Esophagus muscularis mucosa (tissue), 4 donors: ENCODE results near the gene TFAP2A. TPM values are rescaled to one million over a fixed set of nuclear protein-coding genes. Genes with fewer than 3 reads are reported as not detected.

ENCODE experiments used
- DNase-seq: peaks from one replicate; pipeline ENCODE4 v3.0.0-alpha.2; 2017; ENCODE audit errors: extremely low spot score
- H3K27ac ChIP-seq, 4 donors: fragments of 200-600 bp; sonication (generic); replicated peaks in 1 of 4; 1 replicate in 3 of 4; 2 replicates in 1 of 4; pipeline ENCODE4 v1.5.1; 2016 to 2019; ENCODE audit warnings: mild to moderate bottlenecking in 1 of 4
- H3K27me3 ChIP-seq, 4 donors: fragments of 200-600 bp; sonication (generic); one replicate each; pipeline versions ENCODE4 v1.5.1 to v1.6.0; 2016 to 2019
- H3K36me3 ChIP-seq, 4 donors: fragments of 200-600 bp; sonication (generic); one replicate each; pipeline ENCODE4 v1.5.1; 2016 to 2019
- H3K4me1 ChIP-seq, 4 donors: fragments of 200-600 bp; sonication (generic); one replicate each; pipeline ENCODE4 v1.5.1; 2016 to 2019
- H3K4me3 ChIP-seq, 4 donors: fragments of 200-600 bp; sonication (generic); 1 replicate in 2 of 4; 2 replicates in 2 of 4; pipeline ENCODE4 v1.5.1; 2016 to 2019; ENCODE audit warnings: mild to moderate bottlenecking in 4 of 4, moderate library complexity in 1 of 4
- H3K9me3 ChIP-seq, 4 donors: fragments of 200-600 bp; sonication (generic); 1 replicate in 3 of 4; 2 replicates in 1 of 4; pipeline ENCODE4 v1.5.1; 2016 to 2019
- CTCF ChIP-seq, 3 experiments: fragments of 200-600 bp in 2 of 3; fragments of 450-650 bp in 1 of 3; sonication (generic) in 2 of 3; IDR thresholded peaks; one replicate each; pipeline ENCODE4 v1.5.1; 2017 to 2019; ENCODE audit warnings: antibody characterized with exemption in 3 of 3, mild to moderate bottlenecking in 2 of 3, moderate library complexity in 1 of 3
- EP300 ChIP-seq: sonication (generic); formaldehyde crosslinking; IDR thresholded peaks from one replicate; pipeline ENCODE4 v1.6.1; 2017; ENCODE audit warnings: antibody characterized with exemption
- POLR2A ChIP-seq: fragments of 450-650 bp; IDR thresholded peaks from one replicate; pipeline ENCODE4 v1.6.1; 2017; ENCODE audit warnings: antibody characterized with exemption, moderate library complexity, mild to moderate bottlenecking, low read depth
- POLR2AphosphoS5 ChIP-seq, 2 donors: sonication (generic); formaldehyde crosslinking; IDR thresholded peaks; one replicate each; pipeline ENCODE4 v1.6.1; 2017; ENCODE audit warnings: antibody characterized with exemption in 2 of 2
- WGBS: methylation state at CpG from one replicate; pipeline ENCODE4 v1.1.5; 2018; 5-methylcytosine and 5-hydroxymethylcytosine counted together
- intact Hi-C: fragments of 100-400 bp; cut with DNase I; formaldehyde crosslinking; loops from one replicate; pipeline ENCODE4 v1.15.1; 2023
- total RNA-seq, 4 donors: library from RNA; depleted of rRNA; stranded (reverse); fragments of >200 nt; gene quantifications; one replicate each; pipeline versions ENCODE4 v1.1.0 to v1.2.1, GENCODE V29; 2016

Gene TFAP2A
- total RNA-seq, 4 donors from 2014 or later, result 0.69 to 3.0 (median 1.3) TPM

- Histone ChIP-seq H3K27ac (no peak overlapping the region), H3K4me3 (no peak overlapping the region), H3K36me3 (no peaks in the 10 kb centered on the region), H3K27me3 (peaks cover 0 to 4% (median 0%) of the 10 kb centered on the region in 4 donors), H3K9me3 (no peaks in the 10 kb centered on the region), H3K4me1 (no peaks in the 10 kb centered on the region)
- DNase-seq, result no peak
- 78% methylated on average over 5 of the region's 5 CpGs for WGBS
- intact Hi-C loops, result no loop called here
- TF ChIP-seq CTCF (IDR thresholded peaks at IDR 0.05), result no peak
- TF ChIP-seq POLR2A, result no peak
- no peak for TF ChIP-seq EP300
- no peak for TF ChIP-seq POLR2AphosphoS5 (IDR thresholded peaks at IDR 0.05)
Observed at GRCh38 chr6:10369896-10370295, 45.0 kb downstream of the TFAP2A start.

GRCh38 chr6:10368861-10369260 is 46.0 kb downstream of the TFAP2A start:
- peaks cover 0 to 4% (median 0%) of the 10 kb centered on the region in 4 donors for H3K27me3 ChIP-seq
- H3K4me1 ChIP-seq, result no peaks in the 10 kb centered on the region
- no peaks in the 10 kb centered on the region for H3K36me3 ChIP-seq
- intact Hi-C loops, result no loop called here
- WGBS, result 52% methylated on average over 3 of the region's 3 CpGs
- no peak for TF ChIP-seq POLR2A
- TF ChIP-seq CTCF (IDR thresholded peaks at IDR 0.05), result no peak
- TF ChIP-seq EP300, result no peak
- H3K27ac ChIP-seq, result no peak overlapping the region
- H3K4me3 ChIP-seq, result no peak overlapping the region
- DNase-seq, result no peak
- no peaks in the 10 kb centered on the region for H3K9me3 ChIP-seq

- TF ChIP-seq CTCF (IDR thresholded peaks at IDR 0.05) (no peak), POLR2A (no peak), EP300 (no peak), POLR2AphosphoS5 (IDR thresholded peaks at IDR 0.05) (no peak)
Observed at GRCh38 chr6:10363911-10364310, 51.0 kb downstream of the TFAP2A start.

GRCh38 chr6:10362300-10362699 is 52.6 kb downstream of the TFAP2A start:
- WGBS, result 85% methylated on average over 2 of the region's 2 CpGs
- DNase-seq, result no peak
- no peaks in the 10 kb centered on the region for H3K4me1 ChIP-seq
- no peaks in the 10 kb centered on the region for H3K27me3 ChIP-seq
- H3K36me3 ChIP-seq, result no peaks in the 10 kb centered on the region
- no peaks in the 10 kb centered on the region for H3K9me3 ChIP-seq
- H3K27ac ChIP-seq, result no peak overlapping the region
- no peak overlapping the region for H3K4me3 ChIP-seq
- intact Hi-C loops, result no loop called here
- TF ChIP-seq POLR2AphosphoS5 (IDR thresholded peaks at IDR 0.05) (no peak), CTCF (IDR thresholded peaks at IDR 0.05) (no peak), POLR2A (no peak), EP300 (no peak)

More at GRCh38 chr6:10363911-10364310, 51.0 kb downstream of the TFAP2A start:
- intact Hi-C loops, result no loop called here
- WGBS, result 84% methylated on average over 6 of the region's 6 CpGs
- H3K27me3 ChIP-seq, result peaks cover 0 to 2% (median 0%) of the 10 kb centered on the region in 4 donors
- H3K27ac ChIP-seq, result no peak overlapping the region
- H3K9me3 ChIP-seq, result no peaks in the 10 kb centered on the region
- no peaks in the 10 kb centered on the region for H3K4me1 ChIP-seq
- H3K4me3 ChIP-seq, result no peak overlapping the region
- H3K36me3 ChIP-seq, result no peaks in the 10 kb centered on the region
- no peak for DNase-seq

GRCh38 chr6:10361428-10361827 is 53.4 kb downstream of the TFAP2A start:
- H3K36me3 ChIP-seq, result no peaks in the 10 kb centered on the region
- intact Hi-C loops, result no loop called here
- no peak for DNase-seq
- H3K4me1 ChIP-seq, result no peaks in the 10 kb centered on the region
- no peaks in the 10 kb centered on the region for H3K27me3 ChIP-seq
- H3K27ac ChIP-seq, result no peak overlapping the region
- TF ChIP-seq EP300 (no peak), POLR2AphosphoS5 (IDR thresholded peaks at IDR 0.05) (no peak), CTCF (IDR thresholded peaks at IDR 0.05) (no peak), POLR2A (no peak)
- no peaks in the 10 kb centered on the region for H3K9me3 ChIP-seq
- H3K4me3 ChIP-seq, result no peak overlapping the region
- WGBS, result 86% methylated on average over 4 of the region's 4 CpGs
